PFSK-1 (cell line): ENCODE measurements around the gene WDR90.
A peak's percentile ranks its signal among the peaks of the same experiment; 100 is the strongest.

Experiments used
- POLR2AphosphoS5 ChIP-seq: IDR thresholded peaks from 2 replicates; pipeline ENCODE4 v1.6.1; 2012; ENCODE audit warnings: low read depth, mild to moderate bottlenecking, control low read depth, low read length, moderate library complexity
- SIN3A ChIP-seq: IDR thresholded peaks from 2 replicates; pipeline ENCODE4 v1.6.1; 2012; ENCODE audit warnings: mild to moderate bottlenecking, low read length, moderate library complexity, borderline replicate concordance; ENCODE audit not compliant: insufficient read depth
- TAF1 ChIP-seq: IDR thresholded peaks from 2 replicates; pipeline ENCODE4 v1.6.1; 2012; ENCODE audit warnings: low read length, control low read depth, borderline replicate concordance; ENCODE audit not compliant: insufficient read depth

- peak; percentile 84 for TF ChIP-seq POLR2AphosphoS5
- peak; percentile 59; the same call in 1 of the 2 replicates for TF ChIP-seq SIN3A
- peak; percentile 82; the same call in 1 of the 2 replicates for TF ChIP-seq TAF1
Observed at GRCh38 chr16:667780-668518, 18.8 kb downstream of the WDR90 start, which contains the start of gene RHOT2.
